Lower leg skin (tissue), 4 donors: ENCODE data around the gene PRTFDC1. TPM values are rescaled to one million over a fixed set of nuclear protein-coding genes. Genes with fewer than 3 reads are reported as not detected.
A peak's percentile ranks its signal among the peaks of the same experiment; 100 is the strongest.
"Not testable (repeated sequence)": the region's sequence is repeated elsewhere in the genome, so short reads cannot be mapped to it uniquely, and the experiment has no call there.

ENCODE experiments used
- DNase-seq, 2 donors: peaks; one replicate each; pipeline ENCODE4 v3.0.0-alpha.2; 2019; ENCODE audit warnings: low spot score in 2 of 2
- H3K4me3 ChIP-seq: fragments of 200-600 bp; sonication (generic); 2 replicates; pipeline ENCODE4 v1.5.1; 2017; ENCODE audit warnings: mild to moderate bottlenecking, low read depth; ENCODE audit not compliant: poor library complexity, severe bottlenecking
- CTCF ChIP-seq, 3 donors: fragments of 450-650 bp; IDR thresholded peaks; one replicate each; pipeline ENCODE4 v1.5.1; 2016; ENCODE audit warnings: antibody characterized with exemption in 3 of 3, mild to moderate bottlenecking in 3 of 3, moderate library complexity in 2 of 3
- POLR2A ChIP-seq, 2 donors: fragments of 450-650 bp; IDR thresholded peaks; one replicate each; pipeline ENCODE4 v1.6.1; 2016 to 2017; ENCODE audit warnings: antibody characterized with exemption in 2 of 2, mild to moderate bottlenecking in 1 of 2, moderate library complexity in 1 of 2
- WGBS, 2 donors: methylation state at CpG; one replicate each; pipeline ENCODE4 v1.1.5; 2018; 5-methylcytosine and 5-hydroxymethylcytosine counted together
- intact Hi-C: fragments of 100-400 bp; cut with DNase I; formaldehyde crosslinking; loops from one replicate; pipeline ENCODE4 v1.15.0; 2023; ENCODE audit warnings: low total_unique reads
- total RNA-seq, 4 donors: library from RNA; depleted of rRNA; stranded (reverse); fragments of >200 nt; gene quantifications; one replicate each; pipeline ENCODE4 v1.1.0, GENCODE V29; 2016

The PRTFDC1 gene
- total RNA-seq, 4 donors from 2014 or later, result 0.45 to 1.3 TPM; not detected in 2

- TF ChIP-seq CTCF (IDR thresholded peaks at IDR 0.05) (no peak), POLR2A (IDR thresholded peaks at IDR 0.05) (no peak)
- intact Hi-C loops, result no loop called here
- peak in 1 of 2 donors; percentile 22 for DNase-seq
- no peak overlapping the region for H3K4me3 ChIP-seq
- 35 to 42% methylated on average over 4 of the region's 4 CpGs for WGBS, 2 donors
Observed at GRCh38 chr10:24958091-24958720, 5.8 kb upstream of the PRTFDC1 start.

- 62 to 70% methylated on average over 6 of the region's 6 CpGs for WGBS, 2 donors
- H3K4me3 ChIP-seq, intact Hi-C loops, DNase-seq: not testable (repeated sequence)
Observed at GRCh38 chr10:24957624-24958051, 5.2 kb upstream of the PRTFDC1 start.

DNA sequence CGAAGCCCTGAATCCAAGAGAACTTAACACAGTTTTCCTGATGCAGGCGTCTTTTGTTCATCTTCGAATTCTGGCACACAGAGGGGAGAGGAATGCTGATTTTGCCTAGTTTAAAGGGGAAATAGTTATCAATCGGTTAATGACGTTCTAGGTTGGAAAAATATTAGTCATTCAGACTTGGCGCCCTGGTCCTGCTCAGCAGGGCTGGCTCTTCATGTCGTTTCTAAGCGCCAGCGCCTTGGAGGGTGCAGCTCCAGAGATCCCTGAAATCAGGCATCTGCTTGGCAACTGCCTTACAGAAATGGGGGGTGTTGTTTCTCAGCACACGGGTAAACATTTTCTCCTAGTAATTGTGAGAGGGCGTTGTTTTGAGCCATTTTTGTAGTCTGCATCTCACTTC lies 1.3 kb upstream of the PRTFDC1 start:
- H3K4me3 ChIP-seq, result no peak overlapping the region
- intact Hi-C loops, result no loop called here
- DNase-seq, result no peak
- TF ChIP-seq POLR2A (IDR thresholded peaks at IDR 0.05) (no peak), CTCF (IDR thresholded peaks at IDR 0.05) (no peak)
- 43 to 50% methylated on average over 11 of the region's 11 CpGs for WGBS, 2 donors

DNA sequence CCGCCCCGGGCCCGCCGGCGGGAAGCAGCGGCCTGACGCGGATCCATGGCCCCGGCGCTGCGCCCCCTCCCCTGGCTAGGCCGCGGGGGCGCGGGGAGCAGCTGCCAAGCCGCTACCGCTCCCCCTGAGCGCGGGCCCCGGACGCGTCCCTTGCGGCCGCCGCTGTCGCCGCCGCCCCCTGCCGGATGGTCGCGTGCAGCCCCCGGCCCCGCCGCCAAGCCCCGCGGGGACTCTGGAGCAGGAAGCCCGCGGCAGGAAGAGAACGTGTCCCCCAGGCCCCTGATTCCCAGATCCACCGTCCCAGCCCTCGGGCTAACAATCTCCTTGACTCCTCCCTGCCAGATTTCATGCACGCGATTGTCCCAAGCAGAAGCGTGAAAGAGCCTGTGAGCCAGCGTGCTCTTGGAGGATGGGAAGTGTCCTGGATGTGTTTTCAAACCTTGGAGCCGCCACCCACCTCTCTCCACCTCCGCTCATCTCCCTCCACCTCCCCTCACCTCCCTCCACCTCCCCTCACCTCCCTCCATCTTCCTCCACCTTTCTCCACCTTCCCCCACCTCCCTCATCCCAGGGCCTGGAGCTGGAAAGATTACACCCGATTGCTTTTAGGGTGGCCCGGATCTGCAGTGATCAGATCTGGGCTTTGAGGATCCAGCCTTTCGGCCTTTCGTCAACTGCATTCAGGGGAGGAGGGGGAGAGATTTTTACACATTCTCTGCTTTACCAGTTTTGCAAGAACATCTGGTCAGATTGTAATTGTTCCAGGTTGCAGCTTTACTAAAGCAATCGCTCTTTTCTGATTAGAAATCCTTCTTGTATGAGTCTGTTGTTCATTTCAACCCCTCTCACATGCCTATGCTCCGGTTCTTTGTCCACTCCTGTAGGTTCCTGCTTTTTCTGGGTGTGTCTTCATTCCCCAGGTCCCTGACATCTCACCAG lies 570 bp upstream of the PRTFDC1 start:
- no peak for TF ChIP-seq POLR2A (IDR thresholded peaks at IDR 0.05)
- no peak for TF ChIP-seq CTCF (IDR thresholded peaks at IDR 0.05)
- DNase-seq, result peak; percentile 32 to 89
- H3K4me3 ChIP-seq, result peak overlapping the region; percentile 21
- intact Hi-C loops, result no loop called here
- WGBS, 2 donors, result 4 to 5% methylated on average over 20 to 37 of the region's 53 CpGs

DNA sequence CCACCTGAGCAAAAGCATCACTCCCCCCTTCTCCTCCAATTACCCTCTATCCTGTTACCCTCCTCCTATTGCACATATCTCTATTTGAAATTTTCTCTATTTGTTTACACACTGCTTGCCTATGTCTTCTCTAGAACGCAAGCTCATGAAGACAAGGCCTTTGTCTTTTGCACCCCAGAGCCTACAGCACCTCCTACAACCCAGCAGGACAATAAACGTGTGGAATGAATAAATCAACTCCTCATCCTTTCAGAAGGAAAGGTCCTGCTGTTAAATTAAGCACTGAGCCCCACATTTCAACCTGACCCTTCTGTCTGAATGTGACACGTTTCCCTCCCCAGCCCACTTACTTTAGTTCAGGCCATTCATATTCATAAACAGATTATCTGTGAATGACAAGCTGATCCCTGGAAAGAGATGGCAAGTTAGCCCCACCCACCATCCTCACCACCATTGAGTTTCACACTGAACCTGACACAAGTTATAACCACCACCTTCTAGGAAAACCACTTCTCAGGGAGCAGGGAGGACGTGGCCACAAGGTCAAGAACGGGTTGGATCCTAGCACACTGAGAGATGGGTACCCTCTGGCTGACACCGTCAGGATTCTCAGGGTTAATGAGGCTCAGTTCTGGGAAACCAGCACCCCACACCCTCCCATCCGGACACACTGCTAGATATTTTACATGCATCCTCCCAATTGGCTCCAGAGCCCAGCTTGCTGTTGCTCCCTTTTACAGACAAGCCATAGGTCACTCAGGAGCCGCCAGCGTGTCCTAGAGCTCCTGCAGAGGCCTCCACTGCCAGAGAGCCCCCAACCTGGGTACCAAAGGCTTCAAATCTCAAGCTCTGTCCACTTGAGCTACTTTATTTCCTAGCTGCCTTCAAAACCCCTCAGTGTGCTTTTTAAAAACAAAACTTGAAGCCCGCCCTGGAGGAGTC lies 934 bp downstream of the PRTFDC1 start:
- TF ChIP-seq POLR2A (IDR thresholded peaks at IDR 0.05) (no peak), CTCF (IDR thresholded peaks at IDR 0.05) (no peak)
- H3K4me3 ChIP-seq, result no peak overlapping the region
- no peak for DNase-seq
- intact Hi-C loops, result no loop called here
- 43 to 59% methylated on average over 9 to 10 of the region's 10 CpGs for WGBS, 2 donors
